ENCODE data around the gene BHLHE23.

BHLHE23 gene

DNA sequence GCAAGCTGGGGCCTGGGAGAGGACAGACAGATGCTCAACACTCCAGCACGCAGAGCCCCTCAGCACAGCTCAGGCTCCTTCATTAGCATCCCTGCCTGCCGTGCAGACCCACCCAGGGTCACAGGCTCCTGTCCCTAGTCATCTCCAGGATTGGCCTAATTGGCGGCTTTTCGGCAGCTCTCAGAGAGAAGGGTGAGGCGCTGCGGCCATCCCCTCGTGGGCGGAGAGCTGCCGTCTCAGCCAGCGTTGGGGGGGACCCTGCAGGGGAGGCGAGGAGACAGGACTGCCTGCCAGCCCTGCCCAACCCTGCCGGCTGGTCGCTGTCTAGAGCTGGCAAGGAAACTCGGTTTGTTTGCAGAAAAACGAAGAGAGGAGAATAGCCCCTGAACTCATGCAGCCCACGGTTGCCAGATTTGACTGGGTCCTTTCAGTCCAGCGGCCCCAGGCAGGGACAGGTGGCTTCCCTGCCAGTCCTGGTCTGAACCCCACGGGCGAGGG lies 26.8 kb downstream of the BHLHE23 start:
- TF ChIP-seq GLIS3 (CRISPR knock-in tag; IDR thresholded peaks at IDR 0.05) (no peak), ZFP30 (CRISPR knock-in tag; IDR thresholded peaks at IDR 0.05) (no peak), ZNF8 (CRISPR knock-in tag; IDR thresholded peaks at IDR 0.05) (no peak), SNAI2 (CRISPR knock-in tag; IDR thresholded peaks at IDR 0.05) (no peak), TOX (CRISPR knock-in tag; IDR thresholded peaks at IDR 0.05; ENCODE audit: borderline replicate concordance) (no peak), ARNTL (CRISPR knock-in tag; IDR thresholded peaks at IDR 0.05; ENCODE audit: borderline replicate concordance, low read depth) (no peak), CSDC2 (CRISPR knock-in tag; IDR thresholded peaks at IDR 0.05) (no peak), PPARA (CRISPR knock-in tag; IDR thresholded peaks at IDR 0.05; ENCODE audit: borderline replicate concordance) (no peak), TCF4 (CRISPR knock-in tag; IDR thresholded peaks at IDR 0.05; ENCODE audit: borderline replicate concordance) (no peak), ZC3H10 (CRISPR knock-in tag; IDR thresholded peaks at IDR 0.05) (no peak), POU6F1 (CRISPR knock-in tag; IDR thresholded peaks at IDR 0.05; ENCODE audit: borderline replicate concordance, low read depth) (no peak), OSR1 (CRISPR knock-in tag; IDR thresholded peaks at IDR 0.05) (no peak), RARB (CRISPR knock-in tag; IDR thresholded peaks at IDR 0.05) (no peak)
- TF ChIP-seq, protein P1, sequence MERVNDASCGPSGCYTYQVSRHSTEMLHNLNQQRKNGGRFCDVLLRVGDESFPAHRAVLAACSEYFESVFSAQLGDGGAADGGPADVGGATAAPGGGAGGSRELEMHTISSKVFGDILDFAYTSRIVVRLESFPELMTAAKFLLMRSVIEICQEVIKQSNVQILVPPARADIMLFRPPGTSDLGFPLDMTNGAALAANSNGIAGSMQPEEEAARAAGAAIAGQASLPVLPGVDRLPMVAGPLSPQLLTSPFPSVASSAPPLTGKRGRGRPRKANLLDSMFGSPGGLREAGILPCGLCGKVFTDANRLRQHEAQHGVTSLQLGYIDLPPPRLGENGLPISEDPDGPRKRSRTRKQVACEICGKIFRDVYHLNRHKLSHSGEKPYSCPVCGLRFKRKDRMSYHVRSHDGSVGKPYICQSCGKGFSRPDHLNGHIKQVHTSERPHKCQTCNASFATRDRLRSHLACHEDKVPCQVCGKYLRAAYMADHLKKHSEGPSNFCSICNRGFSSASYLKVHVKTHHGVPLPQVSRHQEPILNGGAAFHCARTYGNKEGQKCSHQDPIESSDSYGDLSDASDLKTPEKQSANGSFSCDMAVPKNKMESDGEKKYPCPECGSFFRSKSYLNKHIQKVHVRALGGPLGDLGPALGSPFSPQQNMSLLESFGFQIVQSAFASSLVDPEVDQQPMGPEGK (CRISPR knock-in tag; IDR thresholded peaks at IDR 0.05; ENCODE audit: borderline replicate concordance) = no peak
- TF ChIP-seq, protein P2, sequence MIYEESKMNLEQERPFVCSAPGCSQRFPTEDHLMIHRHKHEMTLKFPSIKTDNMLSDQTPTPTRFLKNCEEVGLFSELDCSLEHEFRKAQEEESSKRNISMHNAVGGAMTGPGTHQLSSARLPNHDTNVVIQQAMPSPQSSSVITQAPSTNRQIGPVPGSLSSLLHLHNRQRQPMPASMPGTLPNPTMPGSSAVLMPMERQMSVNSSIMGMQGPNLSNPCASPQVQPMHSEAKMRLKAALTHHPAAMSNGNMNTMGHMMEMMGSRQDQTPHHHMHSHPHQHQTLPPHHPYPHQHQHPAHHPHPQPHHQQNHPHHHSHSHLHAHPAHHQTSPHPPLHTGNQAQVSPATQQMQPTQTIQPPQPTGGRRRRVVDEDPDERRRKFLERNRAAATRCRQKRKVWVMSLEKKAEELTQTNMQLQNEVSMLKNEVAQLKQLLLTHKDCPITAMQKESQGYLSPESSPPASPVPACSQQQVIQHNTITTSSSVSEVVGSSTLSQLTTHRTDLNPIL (CRISPR knock-in tag; IDR thresholded peaks at IDR 0.05; ENCODE audit: low read depth) = no peak

GRCh38 chr20:62979310-62979709 lies 27.5 kb downstream of the BHLHE23 start:
- no peak for ATAC-seq
- TF ChIP-seq BACH2 (CRISPR knock-in tag; IDR thresholded peaks at IDR 0.05; ENCODE audit: borderline replicate concordance) (no peak), ZNF70 (CRISPR knock-in tag; IDR thresholded peaks at IDR 0.05) (no peak), POU6F1 (CRISPR knock-in tag; IDR thresholded peaks at IDR 0.05; ENCODE audit: borderline replicate concordance, low read depth) (no peak), RARB (CRISPR knock-in tag; IDR thresholded peaks at IDR 0.05) (no peak), ISL1 (CRISPR knock-in tag; IDR thresholded peaks at IDR 0.05) (no peak), ZFP3 (CRISPR knock-in tag; IDR thresholded peaks at IDR 0.05) (no peak), TOX (CRISPR knock-in tag; IDR thresholded peaks at IDR 0.05; ENCODE audit: borderline replicate concordance) (no peak), TCF4 (CRISPR knock-in tag; IDR thresholded peaks at IDR 0.05; ENCODE audit: borderline replicate concordance) (no peak), ZNF8 (CRISPR knock-in tag; IDR thresholded peaks at IDR 0.05) (no peak), OSR1 (CRISPR knock-in tag; IDR thresholded peaks at IDR 0.05) (no peak), TSHZ2 (CRISPR knock-in tag; IDR thresholded peaks at IDR 0.05) (no peak), GLIS3 (CRISPR knock-in tag; IDR thresholded peaks at IDR 0.05) (no peak), ARNTL (CRISPR knock-in tag; IDR thresholded peaks at IDR 0.05; ENCODE audit: borderline replicate concordance, low read depth) (no peak), ZNF565 (CRISPR knock-in tag; conservative IDR thresholded peaks at IDR 0.05; ENCODE audit: low read depth) (no peak)
- TF ChIP-seq, protein P2 (CRISPR knock-in tag; IDR thresholded peaks at IDR 0.05; ENCODE audit: low read depth) = no peak

More for the DNA sequence above, 26.8 kb downstream of the BHLHE23 start:
- no peak; the same call in 2 of the 3 replicates for ATAC-seq
